Glomerular visceral epithelial cell (primary cell): ENCODE measurements around the gene LRCH1.

ENCODE experiments used
- DNase-seq: peaks from one replicate; pipeline ENCODE4 v3.0.0-alpha.2; 2016; ENCODE audit errors: extremely low spot score

Gene LRCH1

DNA sequence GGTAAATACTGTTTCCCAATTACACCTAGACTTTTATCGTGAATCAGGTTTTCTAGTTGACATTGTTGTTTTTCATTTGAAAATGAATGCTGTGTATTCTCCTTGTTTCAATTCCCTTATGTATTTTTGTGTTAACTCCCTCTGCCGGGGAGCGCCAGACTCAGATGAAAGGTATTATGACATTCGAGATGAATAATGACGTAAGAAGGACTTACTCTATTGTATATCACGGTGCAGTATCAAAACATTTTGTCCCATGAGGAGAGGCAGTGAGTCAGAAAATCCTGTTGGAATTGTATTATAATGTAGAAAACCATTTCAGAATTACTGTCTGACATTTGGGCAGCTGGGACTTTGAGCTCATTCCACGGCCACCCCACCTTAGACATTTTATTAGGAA lies 61.6 kb downstream of the LRCH1 start:
- DNase-seq, result no peak

DNA sequence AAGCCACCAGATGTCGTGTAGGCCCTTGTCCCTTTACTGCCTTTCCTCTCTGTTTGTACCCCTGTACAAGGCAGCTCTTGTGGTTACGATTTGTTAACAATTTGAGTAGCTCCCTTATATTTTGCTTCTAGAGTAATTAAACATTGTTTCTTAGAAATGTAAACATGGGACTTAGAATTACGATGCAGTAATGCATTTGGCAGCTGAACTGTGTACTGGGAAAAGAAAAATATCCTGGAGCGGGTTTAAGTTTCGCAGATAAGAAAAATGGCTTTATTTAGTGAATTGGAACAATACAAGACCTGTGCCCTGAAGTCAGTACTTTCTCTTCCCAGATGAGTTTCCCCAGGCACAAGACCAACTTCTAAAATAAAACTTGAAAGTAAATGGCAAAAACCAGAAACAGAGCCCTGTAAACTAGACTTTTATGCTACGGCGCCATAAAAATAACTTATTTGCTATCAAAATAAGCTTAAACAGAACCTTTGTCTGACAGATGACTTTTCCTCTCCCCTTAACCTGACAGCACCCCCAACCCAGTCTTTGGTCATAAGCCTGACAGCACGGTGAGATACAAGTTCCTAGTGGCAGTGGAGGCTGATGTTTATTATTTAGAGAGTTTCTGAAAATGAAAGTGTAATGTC lies 63.0 kb downstream of the LRCH1 start:
- no peak for DNase-seq

DNA sequence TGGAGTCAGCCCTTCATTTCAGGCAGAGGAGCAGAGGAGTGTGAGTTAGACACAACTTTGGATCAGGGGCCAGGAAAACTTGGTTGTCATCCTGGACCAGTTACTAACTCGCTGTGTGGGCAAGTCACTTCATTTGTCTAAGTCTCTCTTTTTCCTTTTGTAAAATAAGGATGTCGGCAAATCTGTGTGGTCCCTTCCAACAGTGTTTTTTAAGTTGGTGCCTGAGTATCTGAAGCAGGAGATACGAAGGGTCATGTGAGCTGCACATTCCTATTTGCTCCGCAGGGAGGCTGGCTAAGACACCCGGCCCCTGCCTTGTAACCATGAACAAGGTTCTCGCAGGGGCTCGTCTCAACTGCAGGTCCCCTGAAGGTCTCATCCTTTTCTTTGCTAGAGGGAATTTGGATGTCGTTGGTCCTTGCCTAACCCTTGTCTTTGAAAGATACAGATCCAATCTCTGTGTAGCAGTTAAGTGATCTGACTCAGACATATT lies 64.3 kb downstream of the LRCH1 start:
- DNase-seq, result no peak

DNA sequence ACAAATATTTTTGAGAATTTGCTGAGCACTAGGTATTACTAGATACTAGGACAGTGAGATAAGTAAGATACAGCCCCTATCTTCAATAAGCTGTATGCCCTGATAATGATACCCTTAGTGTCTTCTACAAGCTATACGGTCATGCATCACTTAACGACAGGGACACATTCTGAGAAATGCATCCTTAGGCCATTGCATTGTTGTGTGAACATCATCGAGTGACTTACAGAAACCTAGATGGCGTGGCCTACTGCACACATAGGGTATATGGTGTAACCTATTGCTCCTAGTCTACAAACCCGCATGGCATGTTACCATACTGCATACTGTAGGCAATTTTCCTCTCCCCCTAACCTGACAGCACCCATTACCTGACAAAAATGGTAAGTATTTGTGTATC lies 64.9 kb downstream of the LRCH1 start:
- DNase-seq, result no peak

DNA sequence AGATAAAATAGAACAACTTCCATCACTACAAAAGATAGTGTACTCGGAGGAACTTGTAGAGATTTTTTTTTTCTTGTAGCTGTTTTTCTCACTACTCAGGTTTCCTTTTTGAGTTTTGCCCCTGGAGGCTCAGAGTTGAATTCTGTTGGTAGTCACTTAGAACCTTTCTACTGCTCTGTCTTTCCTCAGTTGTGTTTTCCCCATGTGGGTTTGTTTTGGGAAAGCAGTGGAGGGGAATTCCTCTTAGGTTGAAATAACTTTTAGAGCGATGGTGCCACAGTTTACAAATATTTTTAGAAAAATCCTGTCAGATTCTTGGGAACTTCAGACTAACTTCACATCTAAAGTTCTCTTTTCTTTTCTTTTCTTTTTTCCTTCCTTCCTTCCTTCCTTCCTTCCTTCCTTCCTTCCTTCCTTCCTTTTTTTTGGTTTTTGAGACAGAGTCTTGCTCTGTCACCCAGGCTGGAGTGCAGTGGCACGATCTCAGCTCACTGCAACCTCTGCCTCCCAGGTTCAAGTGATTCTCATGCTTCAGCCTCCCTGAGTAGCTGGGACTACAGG lies 65.8 kb downstream of the LRCH1 start:
- DNase-seq, result no peak

DNA sequence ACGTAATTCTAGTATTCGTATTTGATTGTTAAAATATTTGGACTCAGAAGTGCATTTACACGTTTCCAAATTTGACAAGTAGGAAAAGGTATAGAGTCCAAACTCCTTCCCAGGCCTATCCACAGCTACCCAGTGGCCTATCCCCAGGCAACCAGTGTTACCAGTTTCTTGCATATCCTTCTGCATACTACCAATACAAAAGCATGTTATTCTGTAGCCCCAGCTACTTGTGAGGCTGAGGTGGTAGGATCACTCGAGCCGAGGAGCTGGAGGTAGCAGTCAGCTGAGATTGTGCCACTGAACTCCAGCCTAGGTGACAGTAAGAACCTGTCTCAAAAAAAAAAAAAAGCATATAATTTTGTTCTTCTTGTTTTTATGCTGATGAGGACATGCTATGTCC lies 67.1 kb downstream of the LRCH1 start:
- no peak for DNase-seq

DNA sequence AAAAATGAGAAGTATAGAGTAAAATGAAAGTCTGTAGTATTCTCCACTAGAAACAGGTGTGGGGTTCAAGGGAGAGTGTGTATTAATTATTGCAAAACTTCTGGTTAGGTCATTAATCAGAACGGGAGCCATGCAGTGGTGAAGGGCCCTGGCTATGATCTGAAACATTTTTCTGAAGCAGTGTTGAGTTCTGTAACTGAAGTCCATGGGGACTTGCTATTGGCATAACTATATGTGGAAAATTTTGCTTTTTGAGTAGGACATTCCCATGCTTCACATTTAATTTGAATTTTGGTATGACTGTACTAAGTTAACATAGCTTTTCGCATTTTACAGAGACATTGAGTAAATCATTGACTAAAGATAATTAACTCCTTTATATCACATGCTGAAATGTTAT lies 67.5 kb downstream of the LRCH1 start:
- DNase-seq, result no peak

DNA sequence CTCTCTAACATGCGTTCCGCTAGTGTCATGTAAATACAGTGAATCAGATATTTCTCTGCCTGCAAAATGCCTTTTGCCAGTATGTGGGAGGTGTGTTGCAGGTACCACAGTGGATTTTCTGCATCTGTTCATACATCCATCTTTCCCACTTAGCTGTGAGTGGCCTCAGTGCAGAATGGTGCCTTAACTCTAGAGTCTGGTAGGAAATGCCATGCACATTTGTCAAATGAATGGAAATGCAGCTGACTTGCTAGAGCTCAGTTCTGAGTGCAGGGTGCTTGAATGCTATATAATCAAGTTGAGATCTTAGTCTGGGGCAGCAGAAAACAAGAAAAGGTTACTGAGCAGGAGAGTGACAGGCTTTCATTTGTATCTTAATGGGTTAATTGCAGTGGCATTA lies 68.2 kb downstream of the LRCH1 start:
- DNase-seq, result no peak

DNA sequence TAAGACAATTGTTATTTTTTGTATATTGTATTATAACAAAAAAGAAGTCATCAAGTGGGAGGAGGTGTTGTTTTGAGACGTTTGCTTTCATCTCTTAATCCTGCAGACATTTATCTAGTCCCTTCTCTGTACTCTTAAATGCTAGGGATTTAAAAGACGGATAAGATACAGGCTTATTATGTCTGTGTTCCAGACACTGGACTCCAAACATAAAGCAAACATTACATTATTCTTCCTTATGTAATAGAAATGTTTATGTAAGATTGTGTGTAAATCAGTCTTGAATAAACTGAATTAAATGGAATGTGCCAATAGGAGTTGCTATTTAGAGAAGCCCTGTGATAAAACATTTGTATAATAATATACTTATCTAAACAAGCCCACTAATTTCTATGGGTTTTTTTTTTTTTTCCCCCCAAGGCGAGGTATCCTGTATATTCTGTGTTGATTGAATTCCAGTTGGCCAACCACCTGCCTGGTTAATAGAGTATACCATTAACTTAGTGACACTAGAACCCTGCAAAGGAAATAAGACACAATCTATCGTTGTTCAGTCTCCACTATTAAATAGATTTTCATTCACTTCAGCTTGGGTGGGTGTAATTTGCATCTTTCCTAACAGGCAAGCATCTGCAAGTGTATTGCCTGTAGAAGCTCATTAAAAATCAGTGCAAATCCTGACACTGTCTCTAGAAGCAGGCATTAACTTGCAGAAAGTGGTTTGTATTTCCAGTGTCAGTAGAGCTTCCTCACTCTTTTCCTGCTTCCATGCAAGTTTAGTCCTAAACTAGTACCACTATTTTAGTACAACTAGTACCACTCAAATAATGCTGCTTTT lies 69.0 kb downstream of the LRCH1 start:
- DNase-seq, result no peak

DNA sequence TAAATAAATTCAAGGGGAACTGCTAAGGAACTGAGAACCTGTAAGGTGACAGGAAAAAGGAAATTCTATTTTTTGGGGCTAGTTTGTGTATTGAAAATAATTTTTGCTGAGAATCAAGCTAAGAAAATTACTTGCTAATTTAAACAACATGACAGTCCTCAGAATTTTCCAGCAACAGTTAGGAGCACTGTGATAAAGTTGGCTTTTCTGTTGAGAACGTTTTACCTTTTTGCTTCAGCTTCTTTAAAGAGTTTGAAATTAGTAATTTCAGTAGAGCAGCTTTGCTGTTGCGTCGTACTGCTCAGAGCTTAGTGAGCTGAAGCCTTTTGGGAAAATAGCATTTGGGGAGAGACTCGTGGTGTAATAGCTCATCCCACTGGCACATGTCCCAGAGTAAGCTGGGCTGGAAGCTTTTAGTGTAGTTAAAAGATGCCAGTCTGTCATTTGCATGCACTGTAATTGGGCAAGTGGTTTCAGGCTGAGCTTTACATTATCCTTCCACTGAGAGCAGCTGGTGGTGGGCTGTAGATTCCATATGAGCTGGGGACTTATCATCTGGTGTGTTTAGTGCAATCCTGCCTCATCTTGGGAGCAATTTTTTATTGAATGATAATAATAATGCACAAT lies 69.8 kb downstream of the LRCH1 start:
- DNase-seq, result peak; percentile 73

DNA sequence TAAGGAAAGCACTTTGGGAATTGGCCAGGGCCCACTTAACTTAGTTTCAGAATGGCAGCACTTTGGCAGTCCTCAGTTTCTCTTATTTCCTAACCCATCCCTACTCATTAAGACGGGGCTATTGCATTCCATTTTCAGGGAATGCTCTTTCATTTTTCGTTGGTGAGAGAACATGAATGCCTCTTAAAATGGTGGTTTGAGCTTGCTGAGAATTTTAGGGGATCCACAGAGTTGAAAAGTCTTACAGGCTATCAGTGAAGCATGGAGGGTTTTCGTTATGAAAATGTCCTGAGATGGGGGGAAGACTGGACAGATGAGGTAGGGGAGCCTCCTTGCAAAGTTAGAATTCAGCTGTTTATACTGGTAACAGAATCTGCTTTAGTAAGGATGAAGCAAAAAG lies 71.4 kb downstream of the LRCH1 start:
- no peak for DNase-seq

DNA sequence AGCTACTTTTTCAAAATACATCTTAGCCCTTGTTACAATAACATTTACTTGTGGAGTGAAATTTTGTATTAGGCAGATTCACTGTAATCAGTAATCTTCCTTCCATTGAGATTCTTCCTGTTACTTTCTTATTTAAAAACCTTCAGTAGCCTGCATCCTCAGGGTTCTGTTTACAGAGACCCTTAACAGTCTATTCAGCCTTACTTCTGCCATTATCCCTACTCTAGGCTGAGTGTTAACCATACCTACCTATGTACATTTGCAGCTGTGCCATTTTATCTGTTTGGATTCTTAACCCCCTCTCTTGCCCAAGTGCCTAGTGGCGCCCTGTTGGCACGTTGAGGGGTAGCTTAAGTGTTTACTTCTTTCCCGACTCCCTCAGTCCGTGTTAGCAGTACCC lies 71.9 kb downstream of the LRCH1 start:
- DNase-seq, result no peak

DNA sequence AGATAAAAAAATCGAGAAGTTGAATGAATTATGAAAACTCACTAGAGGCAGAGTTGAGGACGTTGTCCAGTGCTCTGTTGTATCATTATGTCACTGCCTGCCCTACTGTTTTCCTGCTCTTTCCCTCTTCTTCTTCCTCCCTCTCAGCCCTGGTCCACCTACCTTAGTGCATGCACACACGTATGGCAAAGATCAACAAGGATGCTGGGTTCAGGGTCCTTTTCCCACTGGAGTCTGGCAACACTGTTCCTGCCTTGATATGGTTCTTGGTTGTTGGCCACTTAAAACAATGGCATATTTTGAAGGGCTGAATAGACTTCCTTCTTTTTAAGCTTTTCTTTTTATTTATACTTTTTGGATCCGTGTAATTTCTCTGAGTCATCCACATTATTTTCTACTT lies 74.5 kb downstream of the LRCH1 start:
- DNase-seq, result no peak

DNA sequence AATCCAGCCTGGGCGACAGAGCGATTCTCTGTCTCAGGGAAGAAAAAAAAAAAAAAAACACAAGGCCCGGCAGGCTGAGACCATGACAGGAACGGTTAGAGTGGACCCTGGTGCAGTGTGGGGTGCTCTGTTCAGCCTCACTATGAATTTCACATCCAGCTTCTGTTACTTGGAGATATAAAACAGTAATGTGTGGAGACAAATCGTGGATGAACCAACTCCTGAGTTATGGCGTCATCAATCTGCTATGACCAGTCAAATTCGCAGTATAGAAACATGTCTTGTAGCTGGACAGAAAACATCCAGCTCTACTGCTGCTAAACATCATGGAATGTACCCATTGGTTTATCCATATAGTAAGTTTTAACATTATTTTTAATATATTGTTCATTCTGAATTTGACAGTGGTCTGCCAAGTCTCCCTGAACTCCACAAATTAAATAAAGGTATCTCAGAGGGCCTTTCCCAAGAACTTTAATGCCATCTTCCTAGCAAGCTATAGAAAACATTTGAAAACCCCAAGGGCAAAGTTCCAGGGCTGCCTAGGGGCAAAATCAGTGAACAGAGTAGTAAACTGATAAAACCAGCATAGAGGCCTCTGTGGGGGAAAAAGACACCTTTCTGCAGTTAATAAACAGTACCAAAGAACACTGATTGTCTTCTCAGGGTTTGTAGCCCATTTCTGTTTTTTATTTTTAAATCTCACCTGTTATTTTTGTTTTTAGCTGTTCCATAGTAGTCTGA lies 75.8 kb downstream of the LRCH1 start:
- DNase-seq, result no peak

DNA sequence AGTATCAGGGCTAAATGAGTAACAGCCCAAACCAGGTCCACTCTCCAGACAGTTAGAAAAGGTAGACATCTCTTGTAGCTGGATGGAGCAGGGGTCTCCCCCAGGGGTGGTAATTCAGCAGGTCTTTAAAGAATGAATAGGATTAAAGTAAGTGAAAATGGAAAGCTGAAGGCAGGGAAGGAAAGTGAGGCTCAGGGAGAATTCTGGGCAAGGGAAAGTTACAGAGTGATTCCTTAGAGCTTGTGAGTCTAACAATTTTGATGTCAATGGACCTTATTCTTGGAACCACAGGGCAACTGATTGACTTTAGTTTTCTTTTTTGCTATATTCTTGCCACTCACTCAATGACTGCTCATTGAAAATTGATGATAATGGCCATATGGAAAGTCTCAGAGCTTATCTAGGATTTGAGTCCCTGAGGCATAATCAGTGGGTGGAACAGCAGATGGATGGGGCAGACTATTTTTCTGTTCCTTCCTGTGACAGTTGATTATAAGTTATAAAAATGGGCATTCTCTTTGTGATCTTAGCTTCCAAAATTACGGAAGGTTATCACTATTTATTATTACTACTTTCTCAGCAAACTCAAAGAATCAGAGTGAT lies 76.9 kb downstream of the LRCH1 start:
- DNase-seq, result no peak

DNA sequence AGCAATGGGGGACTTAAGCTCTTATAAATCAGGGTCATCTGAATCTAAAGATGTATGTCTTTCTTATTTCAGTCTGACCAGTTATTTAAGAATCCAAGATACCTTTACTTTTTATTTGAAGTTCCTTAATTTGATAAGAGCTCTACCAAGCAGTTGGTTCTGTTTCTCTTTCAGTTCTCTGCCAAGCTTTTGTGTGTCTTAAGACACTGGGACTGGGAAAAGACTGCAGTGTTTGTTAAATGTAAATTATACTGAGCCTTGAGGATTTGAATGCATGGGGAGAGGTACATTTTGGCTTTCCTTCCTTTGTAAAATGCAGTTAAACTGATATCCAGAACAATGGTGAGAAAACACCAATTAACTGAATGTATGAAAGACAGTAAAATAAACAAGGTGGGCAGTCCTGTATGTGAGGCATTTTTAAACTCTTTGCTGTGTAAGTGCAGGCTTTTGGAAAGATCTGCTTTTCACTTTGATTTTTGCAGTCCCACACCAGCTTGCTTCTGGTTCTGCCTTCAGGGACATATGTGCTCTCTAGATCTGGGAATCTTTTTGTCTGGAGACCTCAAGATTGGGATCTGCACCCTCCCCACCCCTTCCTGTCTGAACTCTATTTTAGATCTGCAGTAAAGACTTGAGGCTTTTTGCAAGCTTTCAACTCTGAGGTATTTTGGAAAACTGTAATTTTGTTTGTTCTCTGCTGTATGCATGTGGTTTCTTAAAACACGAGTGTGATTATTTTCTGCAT lies 77.6 kb downstream of the LRCH1 start:
- DNase-seq, result no peak

DNA sequence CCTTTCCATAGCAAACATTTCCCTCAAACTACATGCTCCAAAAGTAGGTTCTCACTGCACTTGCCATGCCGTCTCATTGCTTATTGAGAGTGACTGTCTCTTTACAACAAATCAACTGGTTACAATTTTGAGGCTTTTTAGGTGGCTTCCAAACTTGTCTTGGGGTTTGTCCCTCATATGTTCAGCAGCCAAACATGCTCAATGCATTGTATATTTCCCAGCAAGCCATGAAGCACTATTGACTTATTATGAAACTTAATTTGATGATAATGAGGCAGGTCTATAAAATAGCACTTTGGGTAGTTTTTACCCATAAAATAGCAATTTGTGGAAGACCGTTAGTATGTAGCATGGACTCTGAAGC lies 78.2 kb downstream of the LRCH1 start:
- no peak for DNase-seq

DNA sequence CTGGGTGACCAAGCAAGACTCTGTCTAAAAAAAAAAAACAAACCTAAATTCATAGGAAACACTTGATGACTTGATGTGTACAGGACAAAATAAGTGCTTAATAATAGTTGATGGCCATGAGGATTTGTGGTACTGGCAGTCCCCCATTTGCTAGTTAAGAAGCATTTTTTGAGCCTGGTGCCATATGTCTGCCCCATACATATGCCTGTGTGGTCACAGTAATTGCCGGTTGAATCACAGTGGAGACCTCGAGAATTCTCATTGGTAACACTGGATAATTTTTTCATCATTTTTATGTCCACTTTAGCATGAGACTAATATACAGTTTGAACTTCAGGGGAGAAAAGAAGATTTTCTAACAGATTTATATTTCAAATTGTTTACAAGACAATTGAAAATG lies 79.2 kb downstream of the LRCH1 start:
- DNase-seq, result no peak

DNA sequence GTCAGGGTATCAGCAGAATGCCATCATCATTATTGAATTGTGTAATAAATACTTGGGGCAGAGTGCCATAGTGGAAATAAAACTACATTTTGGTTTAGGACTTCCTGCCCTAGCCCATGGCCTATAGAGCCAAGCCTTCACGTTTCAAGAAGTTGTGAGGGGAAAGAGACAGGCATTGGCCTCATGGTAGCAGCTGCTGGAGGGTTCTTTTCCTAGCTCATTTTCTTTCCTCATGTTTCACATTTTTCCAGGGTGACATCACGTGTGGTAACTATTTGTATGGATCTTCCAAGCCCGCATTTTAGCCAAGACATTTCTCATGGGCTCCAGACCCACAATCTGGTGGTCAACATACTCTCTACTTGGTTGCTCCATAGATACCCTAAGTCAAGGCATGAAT lies 80.4 kb downstream of the LRCH1 start:
- peak; percentile 93 for DNase-seq

DNA sequence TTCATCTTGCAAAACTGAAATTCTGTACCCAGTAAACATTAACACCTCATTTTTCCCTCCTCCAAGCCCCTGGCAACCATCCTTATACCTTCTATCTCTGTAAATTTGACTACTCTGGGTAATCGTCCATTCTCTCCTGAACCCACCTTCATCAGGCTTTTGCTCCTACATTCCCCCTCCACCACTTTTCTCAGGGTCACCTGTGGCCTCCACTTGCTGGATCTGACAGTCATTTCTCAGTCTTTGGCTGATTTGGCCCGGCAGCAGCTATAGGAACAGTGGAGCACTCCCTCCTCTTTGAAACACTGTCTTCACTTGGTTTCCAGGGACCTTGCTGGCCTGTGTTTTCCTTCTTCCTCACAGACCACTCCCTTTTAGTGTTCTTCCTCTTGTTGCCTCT lies 83.5 kb downstream of the LRCH1 start:
- DNase-seq, result no peak

DNA sequence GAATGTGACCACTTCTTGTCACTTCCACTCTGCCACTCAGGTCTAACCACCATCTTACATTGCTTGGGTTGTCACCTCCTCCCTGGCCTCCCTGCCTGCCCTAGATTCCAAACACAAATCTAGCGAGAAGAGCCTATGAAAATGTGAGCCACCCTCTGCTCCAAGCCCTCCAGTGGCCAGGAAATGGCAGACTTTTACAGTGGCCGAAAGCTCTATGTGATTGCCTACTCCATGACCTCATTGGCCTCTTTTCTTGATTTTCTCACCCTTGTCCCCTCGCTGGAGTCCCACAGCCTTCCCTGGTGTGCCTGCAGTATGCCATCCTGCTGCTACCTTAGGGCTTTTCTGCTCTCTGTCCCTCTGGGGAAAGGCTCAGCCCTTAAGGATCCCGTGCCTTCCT lies 84.2 kb downstream of the LRCH1 start:
- no peak for DNase-seq
